A549 (cell line): ENCODE results near the gene EMC8.

Source experiments
- MAZ ChIP-seq: fragments of 150-350 bp; IDR thresholded peaks from 2 replicates; pipeline ENCODE4 v1.6.1; 2014; ENCODE audit warnings: antibody characterized with exemption, low read depth, low read length, borderline replicate concordance
- POLR2A ChIP-seq: IDR thresholded peaks from 2 replicates; pipeline ENCODE4 v1.6.1; 2012; ENCODE audit warnings: mild to moderate bottlenecking, low read length
- RAD21 ChIP-seq, 2 experiments: fragments of >200 bp in 1 of 2; sonication (Bioruptor Twin) in 1 of 2; formaldehyde crosslinking in 1 of 2; IDR thresholded peaks in 1 of 2; conservative IDR thresholded peaks in 1 of 2; 2 replicates in 1 of 2; 3 replicates in 1 of 2; pipeline ENCODE4 v1.6.1; 2012 to 2018; ENCODE audit warnings: inconsistent platforms in 1 of 2
- TF ChIP-seq, protein P1 (sequence below): fragments of >200 bp; sonication (Bioruptor Twin); formaldehyde crosslinking; IDR thresholded peaks from 3 replicates; pipeline ENCODE4 v1.5.1; 2016

DNA sequence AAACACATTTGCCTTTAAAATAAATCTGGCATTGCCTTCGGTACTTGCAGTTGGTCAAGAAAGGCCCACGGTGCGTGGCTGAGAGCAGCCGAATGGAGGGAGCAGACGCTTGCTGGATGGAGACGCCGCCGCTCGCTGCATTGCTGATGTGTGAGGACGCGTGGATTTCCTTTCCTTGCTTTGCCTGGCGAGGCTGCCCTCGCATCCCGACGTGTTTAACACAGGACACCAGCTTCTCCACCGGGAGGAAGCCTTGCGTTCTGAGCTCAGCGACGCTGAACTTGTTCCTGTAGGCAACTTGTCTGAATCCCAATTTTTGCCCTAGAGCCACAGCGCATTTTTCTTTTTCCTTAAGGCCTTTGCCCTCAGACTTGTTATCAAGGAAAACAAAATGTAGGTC lies 45.9 kb upstream of the EMC8 start:
- TF ChIP-seq, protein P1, sequence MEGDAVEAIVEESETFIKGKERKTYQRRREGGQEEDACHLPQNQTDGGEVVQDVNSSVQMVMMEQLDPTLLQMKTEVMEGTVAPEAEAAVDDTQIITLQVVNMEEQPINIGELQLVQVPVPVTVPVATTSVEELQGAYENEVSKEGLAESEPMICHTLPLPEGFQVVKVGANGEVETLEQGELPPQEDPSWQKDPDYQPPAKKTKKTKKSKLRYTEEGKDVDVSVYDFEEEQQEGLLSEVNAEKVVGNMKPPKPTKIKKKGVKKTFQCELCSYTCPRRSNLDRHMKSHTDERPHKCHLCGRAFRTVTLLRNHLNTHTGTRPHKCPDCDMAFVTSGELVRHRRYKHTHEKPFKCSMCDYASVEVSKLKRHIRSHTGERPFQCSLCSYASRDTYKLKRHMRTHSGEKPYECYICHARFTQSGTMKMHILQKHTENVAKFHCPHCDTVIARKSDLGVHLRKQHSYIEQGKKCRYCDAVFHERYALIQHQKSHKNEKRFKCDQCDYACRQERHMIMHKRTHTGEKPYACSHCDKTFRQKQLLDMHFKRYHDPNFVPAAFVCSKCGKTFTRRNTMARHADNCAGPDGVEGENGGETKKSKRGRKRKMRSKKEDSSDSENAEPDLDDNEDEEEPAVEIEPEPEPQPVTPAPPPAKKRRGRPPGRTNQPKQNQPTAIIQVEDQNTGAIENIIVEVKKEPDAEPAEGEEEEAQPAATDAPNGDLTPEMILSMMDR: no peak
- TF ChIP-seq POLR2A (no peak), RAD21 (conservative IDR thresholded peaks at IDR 0.05 in 1 of 2, IDR thresholded peaks at IDR 0.05 in 1 of 2) (no peak), MAZ (no peak)
